DOHH2 (cell line): ENCODE data around the gene VWF.
"Not testable (repeated sequence)": the region's sequence is repeated elsewhere in the genome, so short reads cannot be mapped to it uniquely, and the experiment has no call there.

ENCODE experiments used
- CTCF ChIP-seq: fragments of 200-600 bp; sonication (generic); IDR thresholded peaks from one replicate; pipeline ENCODE4 v1.5.1; 2014; ENCODE audit warnings: antibody characterized with exemption, mild to moderate bottlenecking, low read depth, low read length; ENCODE audit not compliant: poor library complexity, severe bottlenecking
- EZH2phosphoT487 ChIP-seq: fragments of 200-600 bp; sonication (generic); IDR thresholded peaks from 2 replicates; pipeline ENCODE4 v1.6.1; 2017; ENCODE audit warnings: borderline replicate concordance, mild to moderate bottlenecking, antibody characterized with exemption, low read length, moderate library complexity, mixed read lengths

- TF ChIP-seq CTCF, EZH2phosphoT487: not testable (repeated sequence)
These were observed 100.4 kb downstream of the VWF start for GRCh38 chr12:6024066-6024465.
